GM18907 (cell line): ENCODE results near the gene TBP.
A peak's percentile ranks its signal among the peaks of the same experiment; 100 is the strongest.
"Not testable (repeated sequence)": the region's sequence is repeated elsewhere in the genome, so short reads cannot be mapped to it uniquely, and the experiment has no call there.

Source experiments
- ATAC-seq: cut with Tn5 transposase; IDR thresholded peaks from one replicate; pipeline ENCODE4 v1.9.1; 2021; ENCODE audit warnings: mild to moderate bottlenecking, moderate library complexity; ENCODE audit not compliant: unreplicated experiment

TBP gene

GRCh38 chr6:170554013-170554795 lies at the start of gene TBP:
TBP (plus strand) TSS chr6:170554369; CDS start chr6:170557030, 2,661 bp downstream.
- ATAC-seq: peak; percentile 96

GRCh38 chr6:170504479-170504878 lies 49.7 kb upstream of the TBP start:
- ATAC-seq: no peak

- ATAC-seq: no peak
Observed at GRCh38 chr6:170505306-170505705, 48.9 kb upstream of the TBP start.

- ATAC-seq: no peak
Observed at GRCh38 chr6:170506446-170506845, 47.7 kb upstream of the TBP start.

GRCh38 chr6:170507728-170508127 lies 46.4 kb upstream of the TBP start:
- not testable (repeated sequence) for ATAC-seq

GRCh38 chr6:170508275-170508674 lies 45.9 kb upstream of the TBP start:
- not testable (repeated sequence) for ATAC-seq

GRCh38 chr6:170508892-170509722 lies 45.1 kb upstream of the TBP start:
- ATAC-seq: not testable (repeated sequence)

- no peak for ATAC-seq
Observed at GRCh38 chr6:170509723-170510018, 44.5 kb upstream of the TBP start.

GRCh38 chr6:170510631-170511030 lies 43.5 kb upstream of the TBP start:
- no peak for ATAC-seq

GRCh38 chr6:170512249-170512648 lies 41.9 kb upstream of the TBP start:
- no peak for ATAC-seq

GRCh38 chr6:170514908-170515307 lies 39.3 kb upstream of the TBP start:
- no peak for ATAC-seq

- ATAC-seq: peak; percentile 88
Observed at GRCh38 chr6:170516783-170517616, 37.2 kb upstream of the TBP start.

GRCh38 chr6:170522565-170523183 lies 31.5 kb upstream of the TBP start:
- ATAC-seq: no peak

- no peak for ATAC-seq
Observed at GRCh38 chr6:170523256-170524171, 30.7 kb upstream of the TBP start.

- ATAC-seq: no peak
Observed at GRCh38 chr6:170524172-170524502, 30.0 kb upstream of the TBP start.

- ATAC-seq: no peak
Observed at GRCh38 chr6:170525795-170526194, 28.4 kb upstream of the TBP start.

- ATAC-seq: not testable (repeated sequence)
Observed at GRCh38 chr6:170527995-170528394, 26.2 kb upstream of the TBP start.

- peak; percentile 65 for ATAC-seq
Observed at GRCh38 chr6:170529839-170530469, 24.2 kb upstream of the TBP start.

GRCh38 chr6:170532867-170533488 lies 21.2 kb upstream of the TBP start:
- ATAC-seq: no peak
